Choroid plexus epithelial cell (primary cell): ENCODE results near the gene LAMC3.

ENCODE experiments used
- DNase-seq: peaks from one replicate; pipeline ENCODE4 v3.0.0-alpha.2; 2010; ENCODE audit warnings: low read depth
- H3K4me3 ChIP-seq: 2 replicates; pipeline ENCODE4 v1.5.1; 2011; ENCODE audit warnings: low read depth, mild to moderate bottlenecking, control low read depth, low read length, moderate library complexity
- CTCF ChIP-seq: conservative IDR thresholded peaks from 2 replicates; pipeline ENCODE4 v1.5.1; 2011; ENCODE audit warnings: low read depth, mild to moderate bottlenecking, control low read depth, inconsistent platforms, low read length, moderate library complexity

LAMC3 gene

GRCh38 chr9:131103024-131103423, 94.0 kb downstream of the LAMC3 start:
- no peak for TF ChIP-seq CTCF
- H3K4me3 ChIP-seq: no peak overlapping the region
- no peak for DNase-seq

- no peak overlapping the region for H3K4me3 ChIP-seq
- no peak for DNase-seq
- TF ChIP-seq CTCF: no peak
Observed at GRCh38 chr9:131103535-131103934, 94.6 kb downstream of the LAMC3 start.

- TF ChIP-seq CTCF: no peak
- DNase-seq: no peak
- no peak overlapping the region for H3K4me3 ChIP-seq
Observed at GRCh38 chr9:131104016-131104740, 95.2 kb downstream of the LAMC3 start.

- DNase-seq: no peak
- H3K4me3 ChIP-seq: no peak overlapping the region
- no peak for TF ChIP-seq CTCF
Observed at GRCh38 chr9:131105952-131106351, 97.0 kb downstream of the LAMC3 start.

GRCh38 chr9:131107760-131108159, 98.8 kb downstream of the LAMC3 start:
- H3K4me3 ChIP-seq: no peak overlapping the region
- DNase-seq: no peak
- TF ChIP-seq CTCF: no peak

- H3K4me3 ChIP-seq: no peak overlapping the region
- no peak for TF ChIP-seq CTCF
- DNase-seq: no peak
Observed at GRCh38 chr9:131111186-131111853, 102.3 kb downstream of the LAMC3 start.
